OCI-LY1 (cell line): ENCODE data around the gene DDX51.

Experiments used
- H2AFZ ChIP-seq: fragments of 200-600 bp; sonication (generic), shearing (Covaris generic); 2 replicates; pipeline ENCODE4 v1.6.0; 2014; ENCODE audit warnings: antibody characterized with exemption, mild to moderate bottlenecking, low read length
- H3F3A ChIP-seq: fragments of 200-600 bp; sonication (generic), shearing (Covaris generic); 2 replicates; pipeline ENCODE4 v1.6.0; 2014; ENCODE audit warnings: mild to moderate bottlenecking, antibody characterized with exemption, low read length, moderate library complexity; ENCODE audit not compliant: insufficient read depth
- H3K27ac ChIP-seq: fragments of 200-600 bp; sonication (generic); 2 replicates; pipeline ENCODE4 v1.5.1; 2014; ENCODE audit warnings: low read length, mixed run types, mild to moderate bottlenecking, low read depth; ENCODE audit not compliant: poor library complexity, severe bottlenecking
- H3K27me3 ChIP-seq: fragments of 200-600 bp; sonication (generic); 2 replicates; pipeline ENCODE4 v1.6.0; 2014; ENCODE audit warnings: antibody characterized with exemption, mild to moderate bottlenecking, low read length, moderate library complexity; ENCODE audit not compliant: insufficient read depth
- H3K36me3 ChIP-seq: fragments of 200-600 bp; sonication (generic); 2 replicates; pipeline ENCODE4 v1.6.1; 2014; ENCODE audit warnings: mild to moderate bottlenecking, antibody characterized with exemption, low read length, moderate library complexity, mixed read lengths; ENCODE audit not compliant: insufficient read depth
- H3K4me1 ChIP-seq: fragments of 200-600 bp; sonication (generic); 2 replicates; pipeline ENCODE4 v1.5.1; 2014; ENCODE audit warnings: mild to moderate bottlenecking, low read length, moderate library complexity; ENCODE audit not compliant: insufficient read depth, severe bottlenecking
- H3K4me2 ChIP-seq: fragments of 200-600 bp; sonication (generic), shearing (Covaris generic); 2 replicates; pipeline ENCODE4 v1.6.1; 2014; ENCODE audit warnings: low read length
- H3K4me3 ChIP-seq: fragments of 200-600 bp; sonication (generic); 2 replicates; pipeline ENCODE4 v1.5.1; 2014; ENCODE audit warnings: low read length, low read depth, mild to moderate bottlenecking, mixed read lengths; ENCODE audit not compliant: poor library complexity, severe bottlenecking
- H3K79me2 ChIP-seq: fragments of 200-600 bp; shearing (Covaris generic); 2 replicates; pipeline ENCODE4 v1.6.1; 2016; ENCODE audit warnings: mixed run types, low read length, mixed read lengths; ENCODE audit not compliant: insufficient read depth
- H3K9ac ChIP-seq: fragments of 200-600 bp; sonication (generic), shearing (Covaris generic); 2 replicates; pipeline ENCODE4 v1.6.1; 2014; ENCODE audit warnings: mild to moderate bottlenecking, low read length, mixed read lengths
- H3K9me2 ChIP-seq: fragments of 200-600 bp; sonication (generic), shearing (Covaris generic); 2 replicates; pipeline ENCODE4 v1.6.1; 2014; ENCODE audit warnings: low read depth, mild to moderate bottlenecking, low read length, mixed read lengths
- H3K9me3 ChIP-seq: fragments of 200-600 bp; shearing (Covaris generic); 2 replicates; pipeline ENCODE4 v1.6.1; 2014; ENCODE audit warnings: low read length, mixed read lengths
- H4K20me1 ChIP-seq: fragments of 200-600 bp; sonication (generic), shearing (Covaris generic); 2 replicates; pipeline ENCODE4 v1.6.0; 2016; ENCODE audit warnings: mild to moderate bottlenecking, low read length; ENCODE audit not compliant: insufficient read depth
- CTCF ChIP-seq: fragments of 200-600 bp; sonication (generic), shearing (Covaris generic); IDR thresholded peaks from 2 replicates; pipeline ENCODE4 v1.5.1; 2017; ENCODE audit warnings: mild to moderate bottlenecking, antibody characterized with exemption, low read length, moderate library complexity, mixed read lengths
- EZH2 ChIP-seq: fragments of 200-600 bp; sonication (generic), shearing (Covaris generic); IDR thresholded peaks from 2 replicates; pipeline ENCODE4 v1.8.0; 2017; ENCODE audit warnings: borderline replicate concordance, mixed run types, mild to moderate bottlenecking, antibody characterized with exemption, low read length, moderate library complexity, mixed read lengths

The DDX51 gene

GRCh38 chr12:132186208-132186856, 42.2 kb upstream of the DDX51 start:
- Histone ChIP-seq H3K27me3 (peaks cover 4% of the 10 kb centered on the region; the same call in 1 of the 2 replicates), H2AFZ (no peak overlapping the region), H3K36me3 (no peaks in the 10 kb centered on the region), H3K9ac (no peak overlapping the region), H3F3A (no peaks in the 10 kb centered on the region), H3K9me2 (no peaks in the 10 kb centered on the region), H4K20me1 (no peaks in the 10 kb centered on the region), H3K4me2 (no peak overlapping the region), H3K79me2 (no peaks in the 10 kb centered on the region), H3K4me3 (no peak overlapping the region), H3K4me1 (peaks cover 8% of the 10 kb centered on the region), H3K27ac (no peak overlapping the region), H3K9me3 (no peaks in the 10 kb centered on the region)
- TF ChIP-seq EZH2, result no peak
- TF ChIP-seq CTCF, result no peak

DNA sequence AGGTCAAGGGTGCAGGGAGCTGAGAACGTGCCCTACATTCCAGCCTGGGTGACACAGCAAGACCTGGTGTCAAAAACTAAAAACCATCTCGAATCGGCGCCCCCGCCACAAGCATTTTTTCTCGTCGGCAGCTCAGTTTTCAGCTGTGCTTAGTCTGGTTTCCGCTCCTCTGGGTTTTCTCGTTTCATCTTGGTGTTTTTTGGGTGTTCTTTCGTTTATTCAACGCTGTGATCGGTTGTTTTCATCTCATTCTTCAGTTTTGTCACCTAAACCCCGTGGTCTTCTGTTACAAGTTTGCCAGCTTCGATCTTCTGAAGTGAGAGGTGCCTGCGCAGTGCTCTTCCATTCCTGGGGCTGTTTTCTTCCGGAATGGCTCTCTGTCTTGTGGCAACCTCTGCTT, 41.6 kb upstream of the DDX51 start:
- Histone ChIP-seq H3K4me1 (peaks cover 8% of the 10 kb centered on the region), H3K36me3 (no peaks in the 10 kb centered on the region), H3K9me3 (no peaks in the 10 kb centered on the region), H3K27ac (no peak overlapping the region), H3F3A (no peaks in the 10 kb centered on the region), H3K4me3 (no peak overlapping the region), H2AFZ (no peak overlapping the region), H3K27me3 (peaks cover 4% of the 10 kb centered on the region; the same call in 1 of the 2 replicates), H3K9ac (no peak overlapping the region), H3K79me2 (no peaks in the 10 kb centered on the region), H3K9me2 (no peaks in the 10 kb centered on the region), H3K4me2 (no peak overlapping the region), H4K20me1 (no peaks in the 10 kb centered on the region)
- TF ChIP-seq EZH2, result no peak
- no peak for TF ChIP-seq CTCF

GRCh38 chr12:132182711-132183365, 38.7 kb upstream of the DDX51 start:
- Histone ChIP-seq H2AFZ (no peak overlapping the region), H3K9me3 (no peaks in the 10 kb centered on the region), H3K9ac (no peak overlapping the region), H3K4me1 (no peaks in the 10 kb centered on the region), H3K79me2 (no peaks in the 10 kb centered on the region), H3K4me2 (no peak overlapping the region), H3K36me3 (no peaks in the 10 kb centered on the region), H4K20me1 (no peaks in the 10 kb centered on the region), H3F3A (no peaks in the 10 kb centered on the region), H3K27me3 (peaks cover 8% of the 10 kb centered on the region), H3K27ac (no peak overlapping the region), H3K9me2 (no peaks in the 10 kb centered on the region), H3K4me3 (no peak overlapping the region)
- TF ChIP-seq EZH2 (no peak), CTCF (no peak)
